22Rv1 (cell line): ENCODE results near the gene LBHD1.

Source experiments
- H3K27ac ChIP-seq: fragments of 450-650 bp; 2 replicates; pipeline ENCODE4 v1.5.1; 2017
- ZFX ChIP-seq: fragments of 450-650 bp; IDR thresholded peaks from 2 replicates; pipeline ENCODE4 v1.6.1; 2017; ENCODE audit warnings: antibody characterized with exemption, borderline replicate concordance
- TF ChIP-seq, protein P1 (sequence below): fragments of 450-650 bp; IDR thresholded peaks from 2 replicates; pipeline ENCODE4 v1.5.1; 2017; ENCODE audit warnings: mild to moderate bottlenecking

LBHD1 gene

GRCh38 chr11:62671608-62672389, at the start of gene LBHD1, which contains the start of gene UQCC3:
Gene LBHD1 (minus strand): TSS chr11:62672267. CDS start chr11:62670031, 2,236 bp downstream.
Gene UQCC3 (plus strand): TSS chr11:62671673. CDS start chr11:62671746, 73 bp downstream.
- peak within 1 kb of the TSS; percentile 95 for H3K27ac ChIP-seq
- TF ChIP-seq, protein P1, sequence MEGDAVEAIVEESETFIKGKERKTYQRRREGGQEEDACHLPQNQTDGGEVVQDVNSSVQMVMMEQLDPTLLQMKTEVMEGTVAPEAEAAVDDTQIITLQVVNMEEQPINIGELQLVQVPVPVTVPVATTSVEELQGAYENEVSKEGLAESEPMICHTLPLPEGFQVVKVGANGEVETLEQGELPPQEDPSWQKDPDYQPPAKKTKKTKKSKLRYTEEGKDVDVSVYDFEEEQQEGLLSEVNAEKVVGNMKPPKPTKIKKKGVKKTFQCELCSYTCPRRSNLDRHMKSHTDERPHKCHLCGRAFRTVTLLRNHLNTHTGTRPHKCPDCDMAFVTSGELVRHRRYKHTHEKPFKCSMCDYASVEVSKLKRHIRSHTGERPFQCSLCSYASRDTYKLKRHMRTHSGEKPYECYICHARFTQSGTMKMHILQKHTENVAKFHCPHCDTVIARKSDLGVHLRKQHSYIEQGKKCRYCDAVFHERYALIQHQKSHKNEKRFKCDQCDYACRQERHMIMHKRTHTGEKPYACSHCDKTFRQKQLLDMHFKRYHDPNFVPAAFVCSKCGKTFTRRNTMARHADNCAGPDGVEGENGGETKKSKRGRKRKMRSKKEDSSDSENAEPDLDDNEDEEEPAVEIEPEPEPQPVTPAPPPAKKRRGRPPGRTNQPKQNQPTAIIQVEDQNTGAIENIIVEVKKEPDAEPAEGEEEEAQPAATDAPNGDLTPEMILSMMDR = no peak
- no peak for TF ChIP-seq ZFX

DNA sequence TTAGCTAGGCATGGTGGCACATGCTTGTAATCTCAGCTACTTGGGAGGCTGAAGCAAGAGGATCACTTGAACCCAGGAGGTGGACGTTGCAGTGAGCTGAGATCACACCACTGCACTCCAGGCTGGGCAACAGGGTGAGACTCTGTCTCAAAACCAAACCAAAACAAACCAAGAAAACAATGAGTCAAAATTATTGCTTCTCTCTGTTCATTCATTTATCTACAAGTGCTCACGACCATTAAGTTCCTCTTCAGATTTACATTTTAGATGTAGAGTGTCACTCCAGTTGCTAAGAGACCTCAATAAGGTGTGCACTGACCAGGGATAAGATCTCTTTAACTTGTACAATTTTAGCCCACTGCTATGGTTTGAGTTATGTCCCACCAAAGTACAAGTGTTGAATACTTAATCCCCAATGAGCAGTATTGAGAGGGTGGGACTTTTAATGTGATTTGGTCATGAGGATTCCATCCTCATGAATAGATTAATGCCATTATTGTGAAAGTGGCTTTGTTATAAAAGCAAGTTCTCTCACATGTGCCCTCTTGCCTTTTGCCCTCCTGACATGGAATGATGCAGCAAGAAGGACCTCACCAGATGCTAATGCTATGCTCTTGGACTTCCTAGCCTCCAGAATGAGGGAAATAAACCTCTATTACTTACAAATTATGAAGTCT, 47.4 kb upstream of the LBHD1 start:
- H3K27ac ChIP-seq = no peak overlapping the region
- TF ChIP-seq ZFX = no peak
- TF ChIP-seq, protein P1 = no peak

- TF ChIP-seq, protein P1 = no peak
- TF ChIP-seq ZFX = no peak
- 0 out of 2 replicates have a peak overlapping the region, but pooled peaks have one; percentile 8 for H3K27ac ChIP-seq
These were observed 44.7 kb upstream of the LBHD1 start for GRCh38 chr11:62716816-62717215.

GRCh38 chr11:62716206-62716605, 44.1 kb upstream of the LBHD1 start:
- TF ChIP-seq, protein P1 = no peak
- TF ChIP-seq ZFX = no peak
- H3K27ac ChIP-seq = no peak overlapping the region

GRCh38 chr11:62715150-62716130, 43.4 kb upstream of the LBHD1 start:
- no peak for TF ChIP-seq ZFX
- TF ChIP-seq, protein P1 = no peak

GRCh38 chr11:62713343-62713742, 41.3 kb upstream of the LBHD1 start:
- H3K27ac ChIP-seq = 0 out of 2 replicates have a peak overlapping the region, but pooled peaks have one; percentile 13
- TF ChIP-seq ZFX = no peak
- TF ChIP-seq, protein P1 = no peak

More at GRCh38 chr11:62715150-62716130, 43.4 kb upstream of the LBHD1 start:
- H3K27ac ChIP-seq = no peak overlapping the region
